GM19328 (cell line): Measurements from ENCODE around the gene FDXR.

Experiments used
- ATAC-seq: cut with Tn5 transposase; IDR thresholded peaks from one replicate; pipeline ENCODE4 v1.9.1; 2021; ENCODE audit warnings: mild to moderate bottlenecking, moderate library complexity; ENCODE audit not compliant: unreplicated experiment

The FDXR gene

GRCh38 chr17:74839990-74840852, 32.6 kb downstream of the FDXR start:
- no peak for ATAC-seq

DNA sequence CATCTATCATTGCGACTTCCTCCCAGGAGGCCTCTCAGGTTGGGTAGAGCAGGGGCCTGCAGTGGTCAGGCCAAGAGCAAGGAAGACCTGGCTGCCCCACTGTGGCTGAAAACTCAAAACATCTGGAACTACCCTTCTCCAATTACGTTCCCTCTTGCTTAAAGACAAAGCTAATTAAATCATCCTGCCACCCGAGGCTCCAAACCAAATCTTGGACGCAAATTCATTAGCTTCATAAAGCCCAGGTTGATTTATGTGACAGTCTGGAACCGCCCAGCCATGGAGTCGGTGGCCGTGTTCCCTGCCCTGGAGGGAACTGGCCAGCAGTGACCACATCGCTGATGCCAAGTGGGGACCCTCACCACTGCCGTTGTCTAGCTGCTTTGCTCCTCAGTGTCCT, 34.5 kb downstream of the FDXR start:
- ATAC-seq: no peak

GRCh38 chr17:74836691-74837467, 35.9 kb downstream of the FDXR start:
- no peak for ATAC-seq

DNA sequence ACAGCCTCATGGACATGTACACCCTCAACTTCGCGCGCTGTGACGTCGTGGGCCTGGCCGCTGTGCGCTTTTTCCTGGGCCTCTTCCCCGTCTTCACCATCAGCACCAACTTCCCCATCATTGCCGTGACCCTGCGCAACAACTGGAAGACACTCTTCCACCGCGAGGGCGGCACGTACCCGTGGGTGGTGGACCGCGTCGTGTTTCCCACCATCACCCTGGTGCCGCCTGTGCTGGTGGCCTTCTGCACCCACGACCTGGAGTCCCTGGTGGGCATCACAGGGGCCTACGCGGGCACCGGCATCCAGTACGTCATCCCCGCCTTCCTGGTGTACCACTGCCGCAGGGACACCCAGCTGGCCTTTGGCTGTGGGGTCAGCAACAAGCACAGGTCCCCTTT, 36.6 kb downstream of the FDXR start:
- no peak for ATAC-seq

DNA sequence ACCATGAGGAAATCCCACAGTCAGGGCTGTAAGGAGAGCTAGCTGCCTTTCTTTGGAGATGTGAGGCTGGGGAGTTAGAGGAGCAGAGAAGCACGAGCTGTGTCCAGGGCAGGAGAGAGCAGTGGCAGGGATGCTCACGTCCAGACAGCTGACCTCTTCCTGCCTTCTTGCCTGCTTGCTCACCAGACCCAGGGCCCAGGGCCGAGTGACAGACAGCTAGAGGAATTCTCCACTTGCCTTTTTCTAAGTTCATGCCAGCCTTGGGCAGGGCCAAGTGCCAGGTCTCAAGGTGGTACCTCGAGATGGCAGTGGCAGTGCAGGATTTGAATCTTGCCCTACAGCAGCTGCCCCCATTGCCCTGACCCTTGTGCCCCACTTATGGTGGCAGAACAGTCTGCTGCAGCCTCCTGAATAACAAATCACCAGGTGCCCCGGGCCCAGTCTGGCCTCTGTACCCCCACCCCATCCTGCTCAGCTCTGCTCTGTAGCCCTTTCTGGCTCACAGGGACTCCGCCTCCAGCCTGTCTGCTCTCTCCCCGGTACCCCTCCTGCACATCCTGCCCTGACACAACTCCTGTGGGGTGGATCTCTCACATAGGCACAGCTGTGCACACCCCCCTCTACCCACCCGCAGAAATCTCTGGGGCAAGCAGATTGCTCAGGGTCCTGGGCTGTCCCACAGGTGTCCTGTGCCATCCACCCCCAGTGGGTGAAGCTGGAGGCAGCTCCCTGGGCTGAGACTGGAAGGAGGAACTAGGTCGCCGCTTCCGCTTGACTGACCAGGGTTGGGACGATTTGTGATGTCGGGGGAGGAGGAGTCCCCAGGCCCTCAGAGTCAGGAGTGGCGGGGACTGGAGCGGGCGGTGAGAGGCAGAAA, 39.1 kb downstream of the FDXR start:
- no peak for ATAC-seq

DNA sequence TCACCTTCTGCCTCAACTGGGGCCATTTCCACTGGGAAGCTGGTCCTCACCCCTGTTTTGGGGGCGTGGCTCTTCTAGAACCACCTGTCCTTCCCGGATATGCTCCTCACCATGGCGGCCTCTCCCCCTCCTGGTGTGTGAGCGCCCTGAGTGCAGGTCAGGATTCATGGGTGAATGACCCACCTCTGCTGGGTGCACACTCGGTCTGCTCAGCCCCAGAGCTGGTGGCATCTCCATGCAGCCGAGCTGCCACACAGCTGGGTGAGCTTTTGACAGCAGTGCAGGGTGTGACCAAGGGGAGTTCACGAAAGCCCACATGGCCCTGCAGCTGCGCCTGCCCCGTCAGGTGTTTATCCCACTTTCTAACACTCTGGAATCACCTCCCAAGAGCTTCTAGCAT, 40.4 kb downstream of the FDXR start:
- no peak for ATAC-seq

DNA sequence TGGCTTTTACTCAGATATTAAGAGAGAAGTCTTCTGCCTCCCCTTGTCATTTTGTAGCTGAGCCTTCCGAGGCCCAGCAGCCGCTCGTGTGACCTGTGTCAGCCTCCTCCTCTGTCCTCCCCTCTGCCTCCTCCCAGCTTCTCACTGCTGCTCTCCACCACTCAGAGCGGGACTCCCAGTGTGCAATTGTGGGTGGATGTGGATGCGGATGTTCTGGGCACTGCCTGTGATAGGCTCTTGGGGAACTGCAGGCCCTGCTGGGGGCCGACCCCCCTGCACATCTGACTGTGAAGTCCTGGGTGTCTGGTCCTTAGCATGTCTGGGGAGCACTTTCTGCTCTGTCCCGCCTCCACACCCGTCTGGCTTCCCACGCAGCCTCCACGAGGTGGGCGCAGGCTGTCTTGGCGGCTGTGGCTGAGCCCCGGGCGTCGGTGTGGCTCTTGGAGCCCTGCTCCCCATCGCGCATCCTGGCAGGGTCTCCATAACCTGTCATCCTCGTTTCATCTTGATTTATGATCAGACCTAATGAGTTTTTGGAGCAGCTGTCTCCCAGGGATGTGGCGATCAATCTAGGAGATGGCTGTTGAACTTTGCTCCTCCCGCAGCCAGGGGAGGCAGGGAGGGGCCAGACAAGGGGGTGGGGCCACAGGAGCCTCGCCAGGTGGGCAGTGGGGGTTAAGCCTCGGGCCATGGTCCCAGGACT, 41.2 kb downstream of the FDXR start:
- ATAC-seq: no peak

- ATAC-seq: no peak
Measured at GRCh38 chr17:74830861-74831260, 41.9 kb downstream of the FDXR start.

DNA sequence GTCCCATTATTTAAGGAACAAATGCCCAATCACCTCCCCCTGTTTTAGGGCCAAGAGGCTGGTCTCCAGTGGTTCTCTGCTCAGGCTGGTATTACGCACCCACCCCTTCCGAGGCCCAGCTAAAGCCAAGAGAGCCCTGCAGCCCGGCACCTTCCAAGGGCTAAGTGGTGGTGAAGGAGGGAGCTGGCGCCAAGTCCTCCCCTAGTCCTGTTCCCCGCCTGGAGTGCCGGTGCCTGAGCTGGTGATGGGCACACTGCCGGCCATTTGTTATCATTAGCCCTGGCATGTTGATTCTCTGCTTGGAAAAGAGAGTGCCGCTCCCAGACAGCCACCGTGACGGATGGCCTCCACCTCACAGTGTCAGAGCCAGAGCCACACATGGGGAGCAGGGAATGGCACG, 45.0 kb downstream of the FDXR start:
- ATAC-seq: no peak

GRCh38 chr17:74825952-74826719, 46.7 kb downstream of the FDXR start:
- ATAC-seq: no peak

DNA sequence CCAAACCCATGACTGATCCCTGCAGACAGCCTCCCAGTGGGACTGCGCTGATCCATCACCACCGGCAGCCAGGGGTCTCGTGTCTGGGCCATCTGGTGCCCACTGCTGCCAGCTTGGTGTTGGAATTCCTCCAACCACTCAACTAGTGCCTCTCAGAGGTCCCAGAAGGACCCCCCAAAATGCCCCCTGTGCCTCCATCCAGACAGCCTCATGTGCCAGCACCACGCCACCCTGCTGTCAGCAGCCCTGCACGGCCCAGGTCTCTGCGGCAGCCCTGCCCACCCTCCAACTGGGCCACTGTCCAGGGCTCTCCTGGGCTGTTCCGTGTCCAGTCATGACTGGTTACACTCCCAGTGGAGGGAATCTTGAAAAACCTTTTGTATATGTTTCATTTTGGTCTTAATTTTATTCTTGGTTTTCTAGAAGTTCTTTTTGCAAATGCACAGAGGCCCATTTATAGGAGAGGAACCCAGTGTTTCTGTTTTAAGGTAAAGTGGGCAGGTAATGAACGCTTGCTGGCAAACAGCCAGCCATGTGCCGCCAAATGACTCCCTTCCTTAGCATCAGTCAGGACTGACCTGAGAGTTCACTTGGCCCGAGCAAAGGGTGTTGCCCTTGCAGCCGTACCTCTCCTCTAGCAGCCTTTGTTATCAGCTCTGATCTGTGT, 47.7 kb downstream of the FDXR start:
- no peak for ATAC-seq

- no peak for ATAC-seq
Measured at GRCh38 chr17:74822939-74823367, 49.8 kb downstream of the FDXR start.

DNA sequence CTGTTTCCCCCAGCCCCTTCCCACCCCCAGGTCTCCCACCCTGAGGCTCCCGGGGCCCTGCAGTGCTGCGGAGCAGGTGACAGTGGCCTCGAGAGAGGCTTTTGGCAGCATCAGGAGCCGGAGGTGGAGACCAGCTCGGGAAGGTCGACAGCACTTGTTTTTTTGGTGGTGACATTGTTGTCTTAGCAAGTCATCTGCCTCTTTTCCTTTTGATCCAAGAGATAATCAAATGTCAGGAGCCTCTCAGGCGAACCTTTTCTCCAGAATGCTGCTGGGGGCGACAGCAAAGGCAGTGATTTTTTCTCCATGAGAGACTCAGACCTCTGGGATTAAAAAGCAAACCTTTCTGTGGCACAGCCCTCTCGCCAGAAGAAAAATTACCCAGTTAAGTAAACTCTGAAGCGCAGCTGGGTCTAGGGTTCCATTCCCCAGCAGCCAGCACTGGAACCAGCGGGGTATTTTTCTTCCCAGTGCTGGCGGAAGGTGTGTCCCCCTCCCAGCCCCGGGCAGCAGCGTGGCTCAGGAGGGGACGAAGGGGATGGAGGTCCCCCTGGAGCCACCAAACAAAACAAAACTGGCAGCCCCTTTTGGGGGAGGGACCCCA, 50.4 kb downstream of the FDXR start:
- no peak for ATAC-seq

DNA sequence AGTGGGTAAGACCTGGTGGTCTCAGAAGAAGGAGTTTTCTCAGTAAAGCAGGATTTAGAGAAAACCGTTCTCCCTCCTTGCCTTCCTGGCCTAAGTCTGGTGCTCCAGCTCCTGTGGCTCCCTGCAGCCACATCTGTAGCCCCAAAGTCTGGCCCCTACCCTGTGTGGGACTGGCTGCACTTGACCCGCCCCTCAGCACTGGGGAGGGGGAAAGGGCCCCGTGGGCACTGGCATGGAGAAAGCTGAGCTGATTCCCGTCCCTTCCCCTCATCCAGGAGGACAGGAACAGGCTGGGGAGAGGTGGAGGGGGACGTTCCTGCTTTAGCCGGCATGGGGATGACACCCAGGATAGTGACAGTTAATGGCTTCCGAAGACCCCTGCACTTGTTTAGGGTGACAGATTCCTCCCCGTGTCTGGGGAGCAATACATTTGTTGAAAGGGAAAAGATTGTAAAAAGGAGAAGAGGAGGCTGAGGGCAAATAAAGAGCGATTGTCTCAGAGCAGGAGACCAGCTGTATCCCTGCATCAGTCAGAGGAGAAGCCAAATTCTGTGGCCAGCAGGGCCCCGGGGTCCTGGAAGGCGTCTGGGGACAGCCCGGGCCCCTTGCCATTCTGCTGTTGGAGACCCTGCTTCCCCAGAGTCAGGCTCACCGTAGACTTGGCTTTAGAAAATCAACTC, 51.0 kb downstream of the FDXR start:
- no peak for ATAC-seq

DNA sequence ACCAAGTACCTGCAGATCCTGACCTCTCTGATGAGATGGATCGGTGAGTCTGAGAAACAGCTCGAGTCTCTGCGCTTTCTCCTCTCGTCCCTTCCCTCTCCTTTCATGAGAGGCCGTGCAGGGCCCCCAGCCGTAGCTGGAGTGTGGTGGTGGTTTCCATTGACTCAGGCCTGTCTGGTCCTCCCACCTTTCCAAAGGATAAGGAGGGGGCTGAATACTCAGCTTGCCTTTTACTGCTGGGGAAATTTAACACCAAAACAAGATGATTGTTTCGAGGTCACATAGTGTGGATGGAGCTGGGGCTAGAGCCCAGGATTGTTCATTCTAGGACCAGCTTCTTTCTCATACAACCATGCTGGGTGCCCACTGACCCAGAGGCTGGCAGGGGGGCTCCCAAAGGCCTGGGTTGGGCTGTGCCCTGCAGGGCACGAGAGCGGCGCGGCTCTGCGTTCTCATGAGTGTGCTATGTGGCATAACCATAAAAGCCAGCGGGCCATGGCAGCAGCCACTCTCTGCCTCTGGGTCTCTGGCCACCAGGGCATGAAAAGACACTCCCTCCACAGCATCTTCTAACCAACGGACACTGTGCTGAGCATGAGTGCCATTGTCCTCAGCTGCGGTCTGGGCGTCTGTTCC, 52.9 kb downstream of the FDXR start:
- ATAC-seq: no peak

- no peak for ATAC-seq
Measured at GRCh38 chr17:74818291-74818938, 54.4 kb downstream of the FDXR start.

- no peak for ATAC-seq
Measured at GRCh38 chr17:74816905-74817620, 55.7 kb downstream of the FDXR start.
